ENCODE data around the gene POMGNT1.

The POMGNT1 gene

GRCh38 chr1:46153228-46153627 lies 45.0 kb downstream of the POMGNT1 start:
- DNase-seq, result no peak

- DNase-seq, result no peak
These were observed 46.2 kb downstream of the POMGNT1 start for GRCh38 chr1:46152016-46152415.

- no peak for DNase-seq
These were observed 48.1 kb downstream of the POMGNT1 start for GRCh38 chr1:46150085-46150484.

- DNase-seq, result no peak
These were observed 49.9 kb downstream of the POMGNT1 start for GRCh38 chr1:46148318-46148717.
